H1 (cell line): ENCODE measurements around the gene DCLK1. TPM values are rescaled to one million over a fixed set of nuclear protein-coding genes. Genes with fewer than 3 reads are reported as not detected.

Experiments used
- CTCF ChIA-PET: fragments of 300-600 bp; sonication (Branson Sonifier 250); formaldehyde crosslinking; loops from one replicate; lab custom pipeline; 2021; ENCODE audit not compliant: partially characterized antibody; lab: Charles Lee
- POLR2A ChIA-PET: fragments of 300-600 bp; sonication (Branson Sonifier 250); formaldehyde crosslinking; loops from one replicate; lab custom pipeline; 2021; ENCODE audit warnings: inconsistent platforms; ENCODE audit not compliant: partially characterized antibody; lab: Charles Lee
- DNase-seq, 2 experiments: peaks; one replicate each; pipeline versions ENCODE4 v3.0.0 to v3.0.0-alpha.2; 2010 to 2022; ENCODE audit warnings: low spot score in 2 of 2, low read depth in 1 of 2, mixed read lengths in 1 of 2
- FAIRE-seq: peaks from 2 replicates; lab custom pipeline; 2011; peaks lifted over from hg19 to GRCh38; lab: Jason Lieb, UNC
- H2AFZ ChIP-seq: 2 replicates; pipeline ENCODE4 v1.8.1; 2012; ENCODE audit warnings: low read length, inconsistent platforms
- H2AK5ac ChIP-seq: 2 replicates; pipeline ENCODE4 v1.6.1; 2013; ENCODE audit warnings: low read depth, low read length
- H2BK120ac ChIP-seq: replicated peaks from 2 replicates; pipeline ENCODE3; 2013; ENCODE audit warnings: low read depth, low read length, inconsistent platforms
- H2BK12ac ChIP-seq: 2 replicates; pipeline ENCODE4 v1.6.1; 2013; ENCODE audit warnings: low read depth, low read length
- H2BK15ac ChIP-seq: 2 replicates; pipeline ENCODE4 v1.6.1; 2013; ENCODE audit warnings: low read length
- H2BK20ac ChIP-seq: 2 replicates; pipeline ENCODE4 v1.6.1; 2013; ENCODE audit warnings: low read length
- H2BK5ac ChIP-seq: 2 replicates; pipeline ENCODE4 v1.6.1; 2013; ENCODE audit warnings: low read depth, low read length
- H3K14ac ChIP-seq: 2 replicates; pipeline ENCODE4 v1.6.1; 2013; ENCODE audit warnings: inconsistent platforms; ENCODE audit not compliant: insufficient read length
- H3K18ac ChIP-seq: 2 replicates; pipeline ENCODE4 v1.6.1; 2013; ENCODE audit warnings: low read length; ENCODE audit errors: extremely low read depth
- H3K23ac ChIP-seq: 2 replicates; pipeline ENCODE4 v1.6.1; 2013; ENCODE audit warnings: inconsistent platforms; ENCODE audit not compliant: insufficient read length
- H3K23me2 ChIP-seq: 2 replicates; pipeline ENCODE4 v1.6.1; 2013; ENCODE audit warnings: low read depth, low read length
- H3K27ac ChIP-seq: 2 replicates; pipeline ENCODE4 v1.6.1; 2011; ENCODE audit warnings: low read depth, low read length, inconsistent platforms
- H3K27me3 ChIP-seq, 4 experiments: replicated peaks in 1 of 4; 1 replicate in 1 of 4; 2 replicates in 3 of 4; pipeline versions ENCODE4 v1.6.1 to v1.8.1; 2011 to 2013; ENCODE audit warnings: low read length in 3 of 4, mild to moderate bottlenecking in 3 of 4, inconsistent platforms in 2 of 4, mixed read lengths in 2 of 4, moderate library complexity in 1 of 4; ENCODE audit not compliant: control insufficient read depth in 3 of 4, insufficient read depth in 3 of 4; ENCODE audit errors: extremely low read depth in 1 of 4
- H3K36me3 ChIP-seq, 4 experiments: 2 replicates each; pipeline versions ENCODE4 v1.6.1 to v1.8.1; 2011 to 2013; ENCODE audit warnings: mild to moderate bottlenecking in 4 of 4, low read length in 3 of 4, moderate library complexity in 2 of 4, control low read depth in 1 of 4, inconsistent platforms in 1 of 4; ENCODE audit not compliant: insufficient read depth in 4 of 4, control insufficient read depth in 2 of 4
- H3K4ac ChIP-seq: replicated peaks from 2 replicates; pipeline ENCODE3; 2013; ENCODE audit warnings: low read length, low read depth, mixed read lengths, inconsistent platforms; ENCODE audit not compliant: insufficient read length
- H3K4me1 ChIP-seq, 4 experiments: replicated peaks in 1 of 4; 1 replicate in 1 of 4; 2 replicates in 3 of 4; pipeline versions ENCODE4 v1.6.1 to v1.8.1; 2011 to 2013; ENCODE audit warnings: low read length in 3 of 4, inconsistent platforms in 2 of 4, mixed read lengths in 1 of 4; ENCODE audit not compliant: insufficient read depth in 4 of 4, control insufficient read depth in 3 of 4
- H3K4me2 ChIP-seq, 2 experiments: 2 replicates each; pipeline versions ENCODE4 v1.6.1 to v1.8.1; 2011 to 2013; ENCODE audit warnings: low read depth in 2 of 2, low read length in 2 of 2, control low read depth in 1 of 2, inconsistent platforms in 1 of 2, mild to moderate bottlenecking in 1 of 2; ENCODE audit not compliant: insufficient read depth in 1 of 2
- H3K4me3 ChIP-seq, 4 experiments: fragments of 200-600, 300-600 bp in 1 of 4; sonication (generic), shearing (Covaris generic), sonication (Bioruptor Twin) in 1 of 4; 2 replicates each; pipeline versions ENCODE4 v1.5.1 to v1.8.1; 2011 to 2016; ENCODE audit warnings: low read length in 4 of 4, low read depth in 3 of 4, control low read depth in 2 of 4, inconsistent platforms in 2 of 4, mild to moderate bottlenecking in 2 of 4, mixed read lengths in 1 of 4, moderate library complexity in 1 of 4; ENCODE audit not compliant: insufficient read depth in 2 of 4; ENCODE audit errors: extremely low read depth in 1 of 4
- H3K56ac ChIP-seq: replicated peaks from 2 replicates; pipeline ENCODE3; 2013; ENCODE audit warnings: low read depth, mild to moderate bottlenecking, mixed read lengths, low read length, inconsistent platforms; ENCODE audit not compliant: insufficient read length
- H3K79me1 ChIP-seq: 2 replicates; pipeline ENCODE4 v1.6.1; 2013; ENCODE audit warnings: low read depth, low read length, control low read depth
- H3K79me2 ChIP-seq, 2 experiments: 2 replicates each; pipeline versions ENCODE4 v1.6.1 to v1.8.1; 2012 to 2013; ENCODE audit warnings: low read length in 2 of 2, mild to moderate bottlenecking in 2 of 2, inconsistent platforms in 1 of 2; ENCODE audit not compliant: insufficient read depth in 2 of 2, control insufficient read depth in 1 of 2
- H3K9ac ChIP-seq, 4 experiments: replicated peaks in 1 of 4; 1 replicate in 1 of 4; 2 replicates in 3 of 4; pipeline versions ENCODE4 v1.6.1 to v1.8.1; 2011 to 2013; ENCODE audit warnings: low read depth in 3 of 4, low read length in 3 of 4, control low read depth in 2 of 4, mild to moderate bottlenecking in 2 of 4, moderate library complexity in 2 of 4, inconsistent platforms in 1 of 4; ENCODE audit errors: extremely low read depth in 1 of 4
- H3K9me3 ChIP-seq, 2 experiments: 2 replicates each; pipeline versions ENCODE4 v1.6.1 to v1.8.1; 2012 to 2013; ENCODE audit warnings: mild to moderate bottlenecking in 2 of 2, moderate library complexity in 2 of 2, control low read depth in 1 of 2, inconsistent platforms in 1 of 2, low read depth in 1 of 2, low read length in 1 of 2, mixed read lengths in 1 of 2; ENCODE audit not compliant: insufficient read depth in 2 of 2
- H4K20me1 ChIP-seq, 2 experiments: replicated peaks in 1 of 2; 2 replicates each; pipeline versions ENCODE3 to v1.8.1; 2011 to 2013; ENCODE audit warnings: inconsistent platforms in 2 of 2, low read length in 2 of 2, mild to moderate bottlenecking in 1 of 2; ENCODE audit not compliant: insufficient read depth in 2 of 2, control insufficient read depth in 1 of 2
- H4K5ac ChIP-seq: 2 replicates; pipeline ENCODE4 v1.6.1; 2013; ENCODE audit warnings: low read length, low read depth, mixed read lengths, inconsistent platforms; ENCODE audit not compliant: insufficient read length
- H4K8ac ChIP-seq: 2 replicates; pipeline ENCODE4 v1.8.0; 2013; ENCODE audit warnings: mild to moderate bottlenecking, moderate library complexity, low read length, inconsistent platforms; ENCODE audit not compliant: insufficient read depth; ENCODE audit errors: extremely low read depth
- H4K91ac ChIP-seq: replicated peaks from 2 replicates; pipeline ENCODE3; 2013; ENCODE audit warnings: low read length, mixed read lengths, inconsistent platforms; ENCODE audit not compliant: insufficient read length
- CHD1 ChIP-seq: IDR thresholded peaks from 2 replicates; pipeline ENCODE4 v1.6.1; 2012; ENCODE audit warnings: low read depth, low read length, improper control_type of control experiment
- KDM1A ChIP-seq: fragments of 200-600, 300-600 bp; sonication (generic); IDR thresholded peaks from 2 replicates; pipeline ENCODE4 v1.7.1; 2016; ENCODE audit warnings: mild to moderate bottlenecking, low read length, borderline replicate concordance
- POLR2AphosphoS5 ChIP-seq: IDR thresholded peaks from 2 replicates; pipeline ENCODE4 v1.6.1; 2011; ENCODE audit warnings: low read depth, low read length
- WGBS, 2 experiments: shearing (Covaris generic) in 1 of 2; methylation state at CpG; one replicate each; pipeline versions ENCODE4 v1.1.6 to v1.1.7; 2013 to 2015; ENCODE audit warnings: low lambda C conversion rate in 2 of 2, mixed read lengths in 2 of 2, inconsistent platforms in 1 of 2, low coverage in 1 of 2, missing lambda C conversion rate in 1 of 2; ENCODE audit not compliant: insufficient replicate concordance in 2 of 2, insufficient coverage in 1 of 2, insufficient read length in 1 of 2; ENCODE audit errors: extremely low coverage in 1 of 2, missing lambda C conversion rate in 1 of 2; 5-methylcytosine and 5-hydroxymethylcytosine counted together
- polyA plus RNA-seq, 7 experiments: library from polyadenylated mRNA; depleted of rRNA in 3 of 7; stranded (reverse) in 5 of 7; unstranded in 2 of 7; fragments of >200 nt in 5 of 7; fragments of 200-250 nt in 2 of 7; gene quantifications; 1 replicate in 5 of 7; 2 replicates in 1 of 7; 4 replicates in 1 of 7; pipeline versions ENCODE4 v1.2.1 to v1.2.3, GENCODE V29; 2011 to 2013; ENCODE audit warnings: missing spikeins in 2 of 7, mixed read lengths in 2 of 7
- total RNA-seq: library from RNA; stranded (reverse); fragmentation: NEBNext Ultra II Directional; extraction: Animal tissue kit (Norgen Biotek cat#: 25700); gene quantifications from 2 replicates; pipeline ENCODE4 v1.2.1, GENCODE V29; 2021

The DCLK1 gene
- total and polyA plus RNA-seq, 2 of the 8 experiments (the other 6 are each of a cell fraction or from before 2014, with no cell fraction given) = 22.8 to 41.0 TPM

DNA sequence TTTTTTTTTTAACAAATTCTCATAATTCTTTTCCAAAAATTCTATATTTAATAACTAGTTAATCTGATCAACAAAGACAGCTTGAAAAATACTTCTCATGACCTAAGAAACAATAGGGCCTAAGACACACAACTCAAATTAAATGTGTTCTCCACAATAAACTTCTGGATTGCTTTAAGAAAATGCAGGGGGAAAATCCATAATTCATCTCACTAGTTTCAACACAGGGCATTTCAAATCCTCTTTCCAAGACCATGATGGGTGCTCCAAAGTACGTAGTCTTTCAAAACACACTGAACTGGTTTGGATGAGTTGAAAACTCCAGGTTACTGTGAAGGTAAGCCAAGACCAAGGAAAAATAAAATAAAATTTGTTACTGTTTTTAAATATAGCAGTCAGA, 62.6 kb downstream of the DCLK1 start:
- H3K18ac ChIP-seq = no peak overlapping the region
- no peak overlapping the region for H4K5ac ChIP-seq
- no peak overlapping the region for H3K23ac ChIP-seq
- peaks cover 0 to 3% (median 0%) of the 10 kb centered on the region in 4 experiments; a peak in 3 of 7 replicates for H3K4me1 ChIP-seq
- ChIA-PET CTCF (interaction anchor here (0.7 to 2.7 kb wide), 2 partner anchors 8 to 11 kb away, joined by 3 to 8 read pairs; no protein-coding TSS in a partner anchor), POLR2A (no interaction called here)
- 94% methylated on average over 1 of the region's 1 CpG; no CpG with 5 or more reads in 1 of the 2 experiments for WGBS, 2 experiments
- no peak for FAIRE-seq
- no peak overlapping the region for H2BK5ac ChIP-seq
- no peak overlapping the region for H3K4me3 ChIP-seq
- H3K4ac ChIP-seq = no peak overlapping the region
- H3K27ac ChIP-seq = no peak overlapping the region; the same call in 1 of the 2 replicates
- no peak overlapping the region for H2BK12ac ChIP-seq
- no peaks in the 10 kb centered on the region for H4K20me1 ChIP-seq
- TF ChIP-seq KDM1A (no peak), POLR2AphosphoS5 (no peak), CHD1 (no peak)
- H2AK5ac ChIP-seq = no peak overlapping the region
- H2BK15ac ChIP-seq = no peak overlapping the region
- no peaks in the 10 kb centered on the region for H3K79me2 ChIP-seq
- H4K8ac ChIP-seq = no peak overlapping the region
- H3K79me1 ChIP-seq = no peaks in the 10 kb centered on the region
- no peak for DNase-seq
- no peaks in the 10 kb centered on the region for H3K9me3 ChIP-seq
- H4K91ac ChIP-seq = no peak overlapping the region
- no peak overlapping the region for H3K14ac ChIP-seq
- H3K56ac ChIP-seq = no peak overlapping the region
- no peak overlapping the region for H2BK20ac ChIP-seq
- no peak overlapping the region for H2BK120ac ChIP-seq
- H3K23me2 ChIP-seq = no peaks in the 10 kb centered on the region
- H2AFZ ChIP-seq = no peak overlapping the region
- H3K4me2 ChIP-seq = no peak overlapping the region
- no peak overlapping the region for H3K9ac ChIP-seq
- H3K27me3 ChIP-seq = no peaks in the 10 kb centered on the region
- no peaks in the 10 kb centered on the region for H3K36me3 ChIP-seq
